ENCODE data around the gene CHPF.

CHPF gene

DNA sequence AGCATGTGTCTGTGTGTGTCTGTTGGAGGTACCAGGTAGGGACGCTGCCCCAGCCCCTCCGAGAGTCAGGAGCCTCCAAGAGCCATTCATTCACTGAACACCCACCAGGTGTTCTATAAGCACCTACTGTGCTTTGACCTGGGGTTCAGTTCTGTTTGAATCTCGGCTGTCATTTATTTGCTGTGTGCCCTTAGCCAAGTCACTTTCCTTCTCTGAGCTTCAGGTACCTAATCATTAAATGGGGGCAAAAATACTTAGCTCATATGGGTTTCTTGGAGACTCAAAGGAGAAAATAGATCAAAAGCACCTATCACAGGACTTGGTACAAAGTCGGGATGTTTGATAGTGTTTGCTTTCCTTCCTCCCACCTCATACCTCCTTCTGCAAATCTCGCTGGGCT is 16.1 kb downstream of the CHPF start:
- DNase-seq, result no peak

DNA sequence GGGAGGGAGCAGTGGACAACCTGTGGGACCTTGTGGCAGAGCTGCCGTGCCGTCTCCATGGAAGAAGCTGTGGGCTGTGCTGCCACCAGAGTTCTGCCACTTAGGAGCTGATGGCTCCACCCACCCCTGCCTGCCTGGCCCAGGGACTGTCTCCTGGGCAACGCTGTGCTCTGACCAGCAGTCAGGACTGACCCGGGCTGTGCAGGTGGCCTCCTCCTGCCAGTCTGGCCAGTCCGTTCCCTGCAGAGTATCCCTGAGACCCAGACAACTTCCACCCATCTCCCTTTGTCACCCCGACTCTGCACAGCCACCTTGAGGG is 16.6 kb downstream of the CHPF start:
- DNase-seq, result no peak

DNA sequence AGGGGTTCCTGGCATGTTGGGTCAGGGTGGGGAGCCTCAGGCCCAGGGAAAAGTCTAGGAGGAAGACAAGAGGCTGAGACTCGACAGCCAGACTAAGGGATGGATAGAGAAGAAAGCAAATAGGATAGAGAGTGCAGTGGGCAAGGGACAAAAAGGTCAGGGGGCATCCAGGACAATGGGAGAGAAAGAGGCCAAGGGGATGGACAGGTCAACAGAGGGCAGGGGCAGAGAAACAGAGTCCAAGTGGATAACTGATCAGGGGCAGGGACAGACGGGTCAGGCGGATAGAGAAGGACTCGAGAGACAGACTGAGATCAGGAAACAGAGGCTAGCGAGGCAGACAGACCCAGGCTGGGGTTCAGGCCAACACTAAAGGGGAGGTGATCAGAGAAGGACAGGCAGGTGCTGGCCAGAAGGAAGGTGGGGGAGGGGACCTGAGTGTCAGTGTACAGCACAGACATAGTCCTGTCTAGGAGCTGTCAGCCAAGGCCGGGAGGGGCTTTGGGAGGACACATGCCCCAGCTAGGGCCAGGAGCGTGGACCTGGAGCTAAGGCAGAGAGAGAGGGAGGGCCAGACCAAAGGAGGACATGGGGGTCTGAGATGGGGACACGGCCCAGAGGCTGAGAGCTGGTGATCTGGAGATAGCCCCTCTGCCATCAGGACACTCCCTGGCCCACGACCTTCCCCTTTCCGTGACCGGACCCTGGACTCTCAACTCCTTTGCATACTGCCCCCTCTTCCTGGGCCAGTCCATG is 17.1 kb downstream of the CHPF start:
- DNase-seq, result no peak

DNA sequence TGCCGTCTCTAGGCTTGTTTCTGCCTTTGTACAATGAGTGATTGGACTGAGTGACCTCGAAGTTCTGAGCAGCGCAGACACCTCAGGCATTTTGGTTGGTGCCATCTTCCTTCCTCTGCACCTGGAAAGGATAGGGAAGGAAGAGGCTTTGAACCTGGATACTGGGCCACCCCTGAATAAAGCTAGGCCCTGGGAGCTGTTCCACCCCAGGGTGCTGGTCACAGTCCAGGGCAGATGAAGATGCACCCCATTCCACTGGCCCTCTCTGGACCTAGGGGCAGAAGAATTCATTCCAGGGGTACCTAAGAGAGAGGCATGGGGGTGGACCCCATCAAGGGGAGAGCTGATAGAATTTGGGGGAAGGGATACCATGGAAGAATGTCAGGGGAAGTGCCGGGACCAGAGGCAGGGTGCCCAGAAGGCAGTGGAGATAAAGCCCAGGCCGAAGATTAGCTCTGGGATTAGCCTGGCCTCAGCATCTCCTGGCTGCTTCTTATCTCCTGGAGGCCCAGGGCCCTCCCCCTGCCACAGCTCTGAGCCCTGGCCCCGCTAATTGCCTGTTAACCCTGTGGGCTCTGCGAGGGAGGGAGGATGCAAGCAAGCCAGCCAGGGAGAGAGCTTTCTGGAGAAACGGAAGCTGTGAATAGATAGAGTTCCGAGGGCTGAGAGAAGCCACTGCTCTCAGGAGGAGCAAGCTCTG is 17.9 kb downstream of the CHPF start:
- no peak for DNase-seq

DNA sequence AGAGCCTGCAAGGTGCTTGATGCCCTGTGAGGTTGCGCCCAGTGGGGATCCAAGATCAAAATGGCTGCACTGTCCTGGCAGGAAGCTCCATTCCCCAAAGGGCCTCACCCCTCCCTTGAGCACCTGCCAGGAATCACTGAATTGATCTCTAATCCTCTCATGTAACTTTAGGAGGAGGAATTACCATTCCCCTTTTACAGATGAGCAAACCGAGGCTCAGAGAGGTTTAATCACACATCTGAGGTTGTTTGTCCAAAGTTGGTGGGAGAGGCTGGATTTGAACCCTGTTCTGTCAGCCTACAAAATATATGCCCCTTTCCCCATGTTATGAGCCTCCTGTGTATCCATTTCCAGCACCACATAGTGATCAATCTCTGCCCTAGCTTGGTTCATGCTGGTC is 18.8 kb downstream of the CHPF start:
- no peak for DNase-seq

DNA sequence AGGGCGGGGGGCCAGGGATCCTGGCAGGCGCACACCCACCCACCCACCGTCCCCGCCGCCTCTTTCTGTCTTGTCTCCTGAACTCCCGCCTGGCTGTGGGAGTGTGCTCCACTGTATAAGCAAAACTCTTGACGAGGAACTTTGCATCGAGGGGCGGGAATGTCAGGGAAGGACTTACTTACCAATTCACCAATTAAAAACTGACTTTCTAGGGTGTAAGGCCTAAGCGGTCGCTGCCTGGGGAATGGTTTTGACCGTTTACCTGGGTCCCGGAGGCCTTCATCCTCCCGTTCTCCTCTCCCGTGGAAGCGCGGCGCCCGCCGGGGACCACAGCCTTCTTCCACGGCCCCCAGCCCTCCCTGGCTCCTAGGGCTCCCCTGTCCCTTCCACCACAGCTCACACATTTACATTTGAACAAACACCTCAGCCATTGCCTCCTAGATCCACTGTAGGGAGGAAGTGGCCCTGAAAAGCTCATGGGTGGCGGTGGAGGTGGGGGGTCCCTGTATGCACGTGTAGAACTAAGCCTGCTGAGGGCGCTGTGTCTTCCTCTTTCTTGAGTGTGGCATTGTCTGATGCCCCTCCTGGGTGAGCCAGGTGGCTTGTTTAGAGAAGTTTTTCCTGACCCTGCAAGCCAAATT is 20.5 kb downstream of the CHPF start:
- no peak for DNase-seq

DNA sequence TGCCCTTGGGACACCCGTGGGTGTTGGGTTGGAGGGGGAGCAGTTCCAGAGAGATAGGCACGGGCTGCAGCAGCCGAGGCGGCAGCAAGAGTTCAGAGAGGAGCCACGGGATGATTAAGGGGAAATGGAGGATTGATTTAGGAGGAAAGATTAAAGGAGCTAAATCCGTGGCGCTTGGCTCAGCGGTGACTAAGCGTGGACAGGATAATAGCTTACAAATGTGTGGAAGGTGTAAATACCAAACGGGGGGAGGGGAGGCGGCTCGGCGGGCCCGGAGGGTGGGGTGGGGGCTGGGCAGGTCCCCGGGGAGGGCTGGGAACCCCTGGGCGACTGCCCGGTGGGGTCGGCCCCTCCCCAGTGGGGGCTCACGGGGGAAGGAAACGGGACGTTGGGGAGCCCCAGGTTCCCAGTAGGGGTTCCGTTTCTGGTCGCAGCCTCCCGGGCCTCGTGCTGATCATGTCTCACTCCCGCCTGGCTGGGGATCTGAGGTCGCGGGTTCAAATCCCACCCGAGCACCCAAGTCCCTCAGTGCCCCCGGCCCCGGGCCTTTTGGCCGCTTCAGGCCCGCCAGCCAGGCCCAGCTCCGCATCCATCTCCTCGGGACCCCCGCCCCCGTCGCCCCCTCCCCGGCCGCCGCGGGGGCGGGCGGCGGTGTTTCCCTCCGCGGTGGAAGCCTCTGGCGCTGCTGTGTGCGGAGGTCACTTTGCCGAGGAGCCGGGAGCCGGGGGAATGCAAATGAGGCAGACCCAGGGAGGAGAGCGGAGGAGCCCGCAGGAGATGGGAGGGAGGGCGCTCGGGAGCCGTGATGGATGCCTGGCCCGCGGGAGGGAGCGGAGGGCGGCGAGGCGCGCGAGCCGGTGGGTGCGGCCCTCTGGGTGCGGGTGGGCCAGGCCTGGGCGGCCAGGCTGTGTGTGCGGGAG is 21.2 kb downstream of the CHPF start:
- DNase-seq, result no peak

DNA sequence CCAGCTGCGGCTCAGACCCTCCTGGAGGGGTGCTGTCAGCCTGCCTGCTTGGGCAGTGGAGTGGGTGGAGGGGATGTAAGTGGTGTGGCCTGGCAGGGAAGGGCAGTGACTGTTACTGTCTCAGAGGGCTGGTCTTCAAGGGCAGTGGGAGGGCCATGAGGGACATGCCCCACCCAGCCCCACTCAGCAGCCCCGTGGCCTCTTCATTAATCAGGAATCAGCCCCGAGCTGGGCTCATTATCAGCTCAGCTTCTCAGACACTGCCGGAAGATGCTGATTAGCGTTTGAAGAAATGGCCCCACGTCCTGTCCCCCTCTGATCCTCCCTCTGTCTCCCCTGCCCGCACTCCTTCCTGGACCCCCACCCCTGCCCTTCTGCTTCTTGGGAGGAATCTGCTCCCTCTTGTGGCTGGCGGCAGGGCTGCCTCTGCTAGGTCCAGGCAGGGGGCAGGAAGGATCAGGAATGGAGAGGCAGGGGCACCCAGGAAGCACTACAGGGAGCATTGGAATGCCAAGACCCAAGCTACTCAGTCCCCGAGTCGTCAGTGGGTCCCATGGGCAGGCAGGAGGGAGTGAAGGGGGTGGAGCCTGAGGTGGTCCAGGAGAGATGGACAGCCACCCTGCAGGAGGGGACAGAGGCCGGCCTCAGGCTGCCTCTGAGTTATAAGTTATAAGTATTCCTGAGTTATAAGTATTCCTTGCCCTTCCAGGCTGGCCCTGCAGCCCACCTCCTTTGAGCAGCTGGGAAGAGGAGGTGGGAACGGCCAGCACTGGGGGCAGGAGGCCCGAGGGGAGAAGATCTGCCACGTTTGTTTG is 22.3 kb downstream of the CHPF start:
- no peak for DNase-seq

DNA sequence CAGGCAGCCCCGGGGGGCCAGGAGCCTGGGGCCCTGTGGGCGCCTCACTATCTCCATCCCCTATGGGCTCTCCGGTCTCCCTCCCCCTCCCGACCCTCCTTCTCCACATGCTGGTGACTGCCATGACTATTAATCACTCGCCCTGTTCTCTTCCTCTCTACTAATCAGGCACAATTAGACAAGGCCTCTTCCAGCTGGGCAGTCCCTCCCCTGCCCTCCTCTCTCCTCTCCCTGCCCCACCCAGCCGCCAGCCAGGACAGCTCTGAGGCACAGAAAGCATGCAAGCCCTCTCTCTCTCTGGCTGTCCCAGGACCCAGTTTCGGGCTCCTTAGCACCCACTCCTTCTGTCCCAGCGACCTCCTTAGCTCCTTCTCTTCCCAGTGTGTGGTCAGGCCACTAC is 23.5 kb downstream of the CHPF start:
- no peak for DNase-seq

DNA sequence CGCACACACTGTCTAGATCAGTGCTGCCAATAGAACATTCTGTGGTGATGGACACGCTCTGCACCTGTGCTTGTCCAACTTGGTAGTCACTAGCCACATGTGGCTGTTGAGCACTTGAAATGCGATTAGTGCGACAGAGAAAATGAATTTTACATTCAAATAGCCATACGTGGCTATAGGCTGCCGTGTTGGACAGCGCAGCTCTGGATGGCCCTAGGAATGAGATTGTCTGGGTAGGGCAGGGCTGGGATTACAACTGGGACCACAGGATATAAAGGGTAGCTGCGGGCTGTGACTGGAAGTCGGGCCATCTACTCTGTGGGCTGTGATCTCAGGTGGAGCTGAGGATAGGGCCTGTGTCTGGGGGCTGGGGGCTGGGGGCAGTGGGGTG is 24.1 kb downstream of the CHPF start:
- no peak for DNase-seq

DNA sequence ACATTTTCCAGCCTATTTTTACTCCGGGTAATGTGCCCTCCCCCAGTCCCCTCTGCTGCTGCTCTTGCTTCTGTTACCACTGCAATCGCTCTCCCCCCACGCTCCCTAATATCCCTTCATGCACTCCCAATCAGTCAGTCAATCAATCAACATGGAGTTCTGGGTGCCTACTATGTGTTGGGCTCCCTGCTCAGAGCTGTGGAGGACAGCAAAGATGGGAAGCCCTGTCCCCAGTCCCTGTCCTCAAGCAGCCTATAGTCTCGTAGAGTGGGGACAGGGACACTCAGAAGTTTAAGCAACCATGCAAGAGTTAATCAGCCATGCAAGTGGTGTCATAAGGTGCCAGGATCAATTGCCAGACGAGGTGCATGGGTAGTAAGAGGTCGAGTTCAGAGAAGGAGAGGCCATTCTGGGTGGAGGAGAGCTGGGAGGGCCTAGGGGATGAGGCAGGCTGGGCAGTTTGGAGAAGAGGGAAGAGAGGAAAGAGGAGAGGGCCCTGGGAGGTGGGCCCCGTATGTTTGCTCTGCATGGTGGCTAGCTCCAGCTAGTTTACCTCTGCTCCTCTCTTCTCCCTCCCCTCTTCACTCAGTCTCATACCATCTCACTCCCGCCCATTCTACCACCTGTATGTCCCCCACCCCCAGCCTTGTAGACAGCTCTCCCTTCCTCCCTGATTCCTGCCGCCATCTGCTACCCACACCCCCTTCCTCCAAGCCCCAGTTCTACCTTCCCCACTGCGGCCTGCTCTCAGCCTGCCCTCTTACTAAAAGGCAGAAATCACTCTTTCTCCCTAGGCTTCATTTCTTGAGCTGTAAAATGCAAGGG is 25.4 kb downstream of the CHPF start:
- DNase-seq, result no peak

DNA sequence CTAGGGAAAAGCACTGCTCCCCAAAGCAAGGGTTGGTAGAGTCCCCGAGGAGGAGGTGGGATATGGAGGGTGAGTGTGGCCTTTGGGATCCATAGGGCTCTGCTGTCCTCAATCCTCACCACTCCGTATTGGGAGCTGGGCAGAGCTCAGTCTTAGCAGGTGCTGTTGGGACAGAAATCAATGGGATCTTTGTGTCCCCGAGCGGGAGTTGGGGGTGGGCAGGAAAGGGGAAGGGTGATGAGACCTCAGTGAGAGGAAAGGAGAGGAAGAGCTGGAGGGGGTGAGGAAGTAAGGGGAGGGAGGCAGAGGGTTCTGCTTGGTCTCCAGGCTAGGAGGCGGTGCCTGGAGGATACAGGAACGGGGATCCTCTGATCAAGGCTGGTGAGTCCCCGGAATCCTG is 26.7 kb downstream of the CHPF start:
- DNase-seq, result no peak

DNA sequence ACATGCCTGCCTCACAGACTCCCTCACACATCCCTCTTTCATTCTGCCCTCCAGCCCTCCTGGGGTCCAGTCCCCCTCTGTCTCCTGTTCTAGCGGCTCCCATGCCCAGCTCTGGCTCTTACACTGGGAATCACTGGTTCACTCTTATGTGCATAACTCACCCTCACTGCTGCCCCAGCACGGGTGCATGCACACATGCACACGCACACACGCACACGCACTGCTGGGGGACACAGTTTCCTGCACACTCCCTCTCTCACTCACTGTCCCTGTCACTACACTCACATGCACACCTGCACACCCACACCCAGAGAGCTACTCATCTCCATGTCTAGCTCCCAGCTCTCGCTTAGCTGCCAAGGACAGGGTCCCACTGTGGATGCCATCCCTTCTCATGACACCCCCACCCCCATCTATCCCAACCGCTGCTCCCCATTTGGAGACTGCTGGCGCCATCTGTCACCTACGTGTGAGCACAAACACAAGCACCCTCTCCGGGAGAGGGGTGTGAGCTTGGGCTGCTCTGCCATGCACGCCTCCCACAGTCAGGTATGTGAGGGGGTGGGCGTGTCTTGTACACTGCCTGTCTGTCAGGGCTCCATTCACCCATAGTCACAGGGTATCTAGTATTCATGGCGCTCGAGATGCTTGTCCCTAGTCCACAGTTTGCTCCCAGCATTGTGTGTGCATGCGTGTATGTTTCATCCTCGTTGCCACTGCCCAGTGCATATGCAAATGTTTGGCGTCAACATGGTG is 27.6 kb downstream of the CHPF start:
- DNase-seq, result no peak

DNA sequence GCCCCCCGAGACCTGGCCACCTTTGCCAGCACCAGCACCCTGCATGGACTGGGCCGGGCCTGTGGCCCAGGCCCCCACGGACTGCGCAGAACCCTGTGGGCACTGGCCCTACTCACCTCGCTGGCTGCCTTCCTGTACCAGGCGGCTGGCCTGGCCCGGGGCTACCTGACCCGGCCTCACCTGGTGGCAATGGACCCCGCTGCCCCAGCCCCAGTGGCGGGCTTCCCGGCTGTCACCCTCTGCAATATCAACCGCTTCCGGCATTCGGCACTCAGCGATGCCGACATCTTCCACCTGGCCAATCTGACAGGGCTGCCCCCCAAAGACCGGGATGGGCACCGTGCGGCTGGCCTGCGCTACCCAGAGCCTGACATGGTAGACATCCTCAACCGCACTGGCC is 28.8 kb downstream of the CHPF start:
- no peak for DNase-seq

DNA sequence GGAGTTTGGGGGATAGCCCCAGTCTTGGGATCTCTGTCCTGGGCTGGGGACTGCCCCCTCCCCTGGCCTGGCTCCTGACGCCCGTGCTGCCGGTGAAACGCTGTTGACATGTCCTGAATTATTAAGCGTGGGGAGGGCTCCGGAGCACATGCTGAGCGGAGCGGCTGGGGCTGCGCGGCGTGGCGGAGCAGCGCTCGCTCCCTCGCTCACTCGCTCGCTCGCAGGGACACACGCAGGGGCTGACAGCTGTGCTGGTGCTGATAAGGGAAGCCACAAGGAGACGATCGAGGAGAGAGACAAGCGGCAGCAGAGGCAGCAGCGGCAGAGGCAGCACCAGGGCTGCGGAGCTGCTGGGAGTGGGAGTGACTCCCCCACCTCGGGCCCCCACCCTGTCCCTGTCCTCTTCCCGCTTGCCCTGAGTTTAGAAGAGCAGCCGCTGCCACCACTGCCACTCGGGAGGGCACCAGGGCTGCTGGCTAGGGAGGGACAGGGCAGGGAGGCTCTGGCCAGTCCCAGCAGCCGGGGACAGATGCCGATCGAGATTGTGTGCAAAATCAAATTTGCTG is 29.3 kb downstream of the CHPF start, which contains the start of gene ASIC4:
ASIC4 (plus strand) TSS at position 287 of the 566 bp plus-strand sequence; CDS start at position 530, 243 bp downstream.
- no peak for DNase-seq

DNA sequence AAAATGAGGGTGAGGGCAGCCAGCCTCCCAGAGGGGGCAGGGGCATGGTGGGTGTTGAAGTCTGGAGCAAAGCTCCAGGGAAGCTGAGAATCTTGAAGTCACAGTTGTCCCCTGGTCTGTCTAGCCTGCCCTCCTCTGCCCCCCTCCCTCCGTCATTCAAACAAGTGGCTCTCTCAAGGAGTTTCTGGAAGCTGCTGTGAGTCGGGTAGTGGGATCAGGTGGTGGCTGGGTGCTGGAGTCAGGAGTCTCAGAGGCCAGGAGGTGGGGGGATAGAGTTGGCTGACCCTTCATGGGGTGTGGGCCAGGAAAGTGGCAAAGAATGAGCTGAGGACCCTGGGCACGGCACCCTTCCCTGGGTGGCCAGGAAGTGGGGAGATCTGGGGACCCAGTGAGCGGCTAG is 29.8 kb downstream of the CHPF start:
- DNase-seq, result no peak

DNA sequence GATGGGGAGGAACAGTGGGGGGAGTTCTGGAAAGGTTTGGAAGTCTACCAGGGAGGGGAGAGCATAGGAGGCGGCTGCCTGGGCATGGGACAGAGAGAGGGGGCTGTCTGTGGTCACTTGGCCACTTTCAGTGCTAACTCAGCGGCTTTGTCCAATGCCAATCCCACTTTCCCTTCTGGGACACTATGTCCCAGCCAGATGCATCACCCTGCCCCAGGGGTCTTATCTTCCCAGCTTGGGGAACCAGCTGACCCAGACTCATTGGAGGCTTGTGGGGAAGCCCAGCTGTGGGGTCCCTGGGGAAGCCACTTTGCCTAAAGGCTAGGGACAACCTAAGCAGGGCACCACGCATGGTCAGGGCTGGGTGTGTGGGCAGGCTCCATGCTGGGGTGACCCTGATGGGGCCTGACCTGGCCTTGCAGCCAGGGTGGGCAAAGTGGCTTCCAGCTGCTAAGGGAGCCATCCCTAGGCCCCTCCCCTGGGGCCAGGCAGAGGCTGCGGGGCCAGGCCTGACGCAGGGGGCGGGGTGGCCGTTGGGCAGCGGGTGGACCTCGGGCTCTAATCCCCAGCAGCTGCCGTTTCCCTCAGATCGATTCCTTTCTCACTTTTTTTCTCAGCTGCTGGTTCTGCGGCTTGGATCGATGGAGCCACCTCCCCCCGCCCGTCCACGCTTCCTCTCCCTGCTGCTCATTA is 30.9 kb downstream of the CHPF start:
- DNase-seq, result no peak

DNA sequence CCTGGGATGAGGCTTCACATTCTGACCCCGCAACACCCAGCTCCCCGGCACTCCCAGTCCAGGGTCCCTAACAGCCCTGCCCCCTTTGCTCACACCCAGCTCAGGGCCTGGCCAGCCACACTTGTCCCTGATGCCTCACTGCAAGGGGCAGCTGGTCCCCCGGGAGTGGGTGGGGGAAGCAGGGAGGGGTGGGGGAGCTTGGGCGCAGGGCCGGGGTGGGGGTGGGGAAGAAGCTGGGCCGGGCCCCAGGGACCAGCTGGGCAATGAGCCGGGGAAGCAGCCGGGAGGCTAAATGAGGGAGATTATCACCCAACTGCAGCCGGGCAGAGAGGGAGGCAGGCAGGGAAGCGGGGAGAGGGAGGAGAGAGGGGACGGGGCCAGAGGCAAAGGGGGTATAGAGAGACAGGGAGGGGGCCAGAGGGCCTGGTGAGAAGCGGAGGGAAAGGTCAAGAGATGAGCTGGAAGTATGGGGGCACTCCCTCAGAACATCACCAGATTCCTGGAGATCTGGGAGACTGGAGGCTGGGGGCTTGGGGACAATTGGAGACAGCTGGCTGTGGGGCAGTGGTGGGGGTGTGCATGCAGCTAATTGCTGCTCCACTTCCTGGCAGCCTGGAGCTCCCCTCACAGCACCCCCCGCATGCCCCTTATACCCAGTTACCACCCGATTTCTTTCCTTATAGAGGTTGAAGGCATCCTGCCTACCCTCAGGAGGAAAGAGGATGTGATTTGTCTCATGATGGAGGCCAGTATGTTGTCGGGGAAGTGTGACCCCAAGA is 31.9 kb downstream of the CHPF start:
- no peak for DNase-seq
